Psoas muscle (tissue), 8 donors: ENCODE results near the gene SH3RF2. TPM values are rescaled to one million over a fixed set of nuclear protein-coding genes. Genes with fewer than 3 reads are reported as not detected.
"Not testable (repeated sequence)": the region's sequence is repeated elsewhere in the genome, so short reads cannot be mapped to it uniquely, and the experiment has no call there.

Source experiments
- ATAC-seq, 4 donors: fragments of 200-7000 bp; cut with Tn5 transposase; one replicate each; pipeline ENCODE4 v1.9.1; 2020; ENCODE audit warnings: moderate library complexity in 3 of 4, mild to moderate bottlenecking in 2 of 4
- DNase-seq, 2 donors: peaks; one replicate each; pipeline ENCODE4 v3.0.0-alpha.2; 2020
- H3K27ac ChIP-seq: fragments of 200-600 bp; one replicate; pipeline ENCODE4 v1.8.0; 2022
- H3K27me3 ChIP-seq, 3 donors: fragments of 200-600 bp in 1 of 3; one replicate each; pipeline versions ENCODE4 v1.6.1 to v1.8.0; 2013 to 2022; ENCODE audit warnings: low read length in 2 of 3, mild to moderate bottlenecking in 2 of 3, moderate library complexity in 1 of 3; ENCODE audit not compliant: insufficient read depth in 3 of 3
- H3K36me3 ChIP-seq, 2 donors: fragments of 200-600 bp in 1 of 2; one replicate each; pipeline versions ENCODE4 v1.6.1 to v1.8.0; 2013 to 2022; ENCODE audit warnings: low read depth in 1 of 2, mild to moderate bottlenecking in 1 of 2, moderate library complexity in 1 of 2; ENCODE audit not compliant: insufficient read depth in 1 of 2
- H3K4me1 ChIP-seq: fragments of 200-600 bp; one replicate; pipeline ENCODE4 v1.8.0; 2022
- H3K4me3 ChIP-seq: fragments of 200-600 bp; one replicate; pipeline ENCODE4 v1.8.0; 2022; ENCODE audit warnings: mild to moderate bottlenecking
- H3K9me3 ChIP-seq: fragments of 200-600 bp; one replicate; pipeline ENCODE4 v1.8.0; 2022
- WGBS, 3 donors: extraction: QIAGEN DNeasy Blood & Tissue Kit; methylation state at CpG; one replicate each; pipeline versions ENCODE4 v1.1.6 to v1.1.7; 2013; 5-methylcytosine and 5-hydroxymethylcytosine counted together
- intact Hi-C, 2 donors: fragments of 100-400 bp; cut with DNase I; formaldehyde crosslinking; loops; one replicate each; pipeline versions ENCODE4 v1.11.0 to v1.14.2; 2022
- long read RNA-seq, 2 donors: library from polyadenylated mRNA; unstranded; transcript quantifications; one replicate each; pipeline ENCODE4 v2.0.0, GENCODE V29; 2021
- polyA plus RNA-seq, 3 donors: library from polyadenylated mRNA; stranded (reverse); fragments of 200-250 nt; gene quantifications; one replicate each; pipeline ENCODE4 v1.2.3, GENCODE V29; 2013
- total RNA-seq, 4 donors: library from RNA; stranded (reverse); fragmentation: NEBNext Ultra II Directional in 2 of 4; extraction: Animal tissue kit (Norgen Biotek cat#: 25700) in 2 of 4; gene quantifications; one replicate each; pipeline versions ENCODE4 v1.2.1 to v1.2.4, GENCODE V29; 2021 to 2023
- TF ChIP-seq, protein P1 (sequence below): fragments of 200-600 bp; IDR thresholded peaks from one replicate; pipeline ENCODE4 v1.8.0; 2022; ENCODE audit warnings: antibody characterized with exemption
- donor health status: healthy with polysubstance abuse.
- donor health status: DM: no; HTN: no; CAD: no; lungs with moderate emphysema.
- donor health status: Bipolar disorder and iron deficiency.
- donor health status: healthy.
- donor health status: DM: yes; HTN: yes; CAD: no.
- donor health status: DM: no; HTN: no; CAD: no.
- donor health status: DM: no; HTN: no; CAD: no.
- donor health status: DM: yes; HTN: yes; CAD: no.

SH3RF2 gene, protein sequence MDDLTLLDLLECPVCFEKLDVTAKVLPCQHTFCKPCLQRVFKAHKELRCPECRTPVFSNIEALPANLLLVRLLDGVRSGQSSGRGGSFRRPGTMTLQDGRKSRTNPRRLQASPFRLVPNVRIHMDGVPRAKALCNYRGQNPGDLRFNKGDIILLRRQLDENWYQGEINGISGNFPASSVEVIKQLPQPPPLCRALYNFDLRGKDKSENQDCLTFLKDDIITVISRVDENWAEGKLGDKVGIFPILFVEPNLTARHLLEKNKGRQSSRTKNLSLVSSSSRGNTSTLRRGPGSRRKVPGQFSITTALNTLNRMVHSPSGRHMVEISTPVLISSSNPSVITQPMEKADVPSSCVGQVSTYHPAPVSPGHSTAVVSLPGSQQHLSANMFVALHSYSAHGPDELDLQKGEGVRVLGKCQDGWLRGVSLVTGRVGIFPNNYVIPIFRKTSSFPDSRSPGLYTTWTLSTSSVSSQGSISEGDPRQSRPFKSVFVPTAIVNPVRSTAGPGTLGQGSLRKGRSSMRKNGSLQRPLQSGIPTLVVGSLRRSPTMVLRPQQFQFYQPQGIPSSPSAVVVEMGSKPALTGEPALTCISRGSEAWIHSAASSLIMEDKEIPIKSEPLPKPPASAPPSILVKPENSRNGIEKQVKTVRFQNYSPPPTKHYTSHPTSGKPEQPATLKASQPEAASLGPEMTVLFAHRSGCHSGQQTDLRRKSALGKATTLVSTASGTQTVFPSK
- total RNA-seq (10 to 100 TPM; 23.5 to 64.1 (median 38.2) TPM), polyA plus RNA-seq (10 to 100 TPM in 2 of 3 donors, 1 to 10 TPM in 1; 1.1 to 24.3 (median 14.9) TPM)
- long read RNA-seq, donor 1, partial matches to known transcripts, result 8 of 10 reads
- long read RNA-seq, donor 1, other reads (novel, unspliced or antisense), result 2 of 10 reads
- long read RNA-seq, donor 2, partial matches to known transcripts, result 53 of 79 reads
- long read RNA-seq, donor 2, other reads (novel, unspliced or antisense), result 23 of 79 reads

DNA sequence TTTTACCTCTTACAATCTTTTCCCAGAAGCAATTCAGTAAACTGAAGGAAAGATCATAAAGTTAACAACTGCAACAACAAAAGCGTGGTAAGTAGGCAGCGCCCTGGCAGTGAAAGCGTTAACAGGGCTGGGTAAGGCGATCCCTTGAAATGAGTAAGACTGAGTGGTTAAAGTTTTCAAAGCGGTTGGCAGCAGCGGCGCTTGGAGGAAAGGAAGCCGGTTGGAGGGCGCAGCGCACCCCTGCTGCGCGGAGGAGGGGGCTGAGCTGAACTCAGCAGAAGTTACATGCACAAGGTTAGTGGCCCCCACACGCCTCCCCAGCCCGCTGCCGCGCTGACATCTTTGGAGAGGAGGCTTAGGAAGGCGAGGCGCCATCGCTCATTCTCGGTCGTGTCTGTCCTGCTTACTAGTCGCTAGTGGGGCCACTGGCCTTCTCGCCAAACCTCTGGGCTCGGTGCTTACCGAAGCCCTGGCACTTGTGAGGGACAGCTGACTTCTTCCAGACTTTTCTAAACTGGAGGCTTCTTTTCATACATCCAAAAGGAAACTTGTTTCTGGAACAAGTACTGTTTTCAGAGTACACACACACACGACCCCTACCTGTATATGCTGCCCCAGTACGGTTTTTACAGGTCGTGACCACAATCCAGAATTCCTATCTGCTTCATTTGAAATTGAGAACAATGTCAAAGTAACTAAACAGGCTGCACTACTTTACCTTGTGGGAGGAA, at the start of gene SH3RF2:
Gene SH3RF2, plus strand, starts transcription at position 178 of the 731 bp plus-strand sequence. CDS start 1,351 bp downstream, outside the sequence.
- Histone ChIP-seq H3K36me3 (no peaks in the 10 kb centered on the region), H3K9me3 (no peaks in the 10 kb centered on the region), H3K4me1 (peaks cover 16% of the 10 kb centered on the region), H3K27me3 (no peaks in the 10 kb centered on the region), H3K27ac (peak within 1 kb of the TSS; percentile 68), H3K4me3 (peak within 1 kb of the TSS; percentile 64)
- DNase-seq (peak; percentile 54 to 81), ATAC-seq (peak; percentile 82 to 89 (median 86))
- intact Hi-C loops, result loop anchor here in 1 of 2 donors (10.0 kb wide), 1 partner anchor 108 kb away; no protein-coding TSS in a partner anchor
- 3 to 4% (median 3%) methylated on average over 28 of the region's 28 CpGs for WGBS, 3 donors
- TF ChIP-seq, protein P1, sequence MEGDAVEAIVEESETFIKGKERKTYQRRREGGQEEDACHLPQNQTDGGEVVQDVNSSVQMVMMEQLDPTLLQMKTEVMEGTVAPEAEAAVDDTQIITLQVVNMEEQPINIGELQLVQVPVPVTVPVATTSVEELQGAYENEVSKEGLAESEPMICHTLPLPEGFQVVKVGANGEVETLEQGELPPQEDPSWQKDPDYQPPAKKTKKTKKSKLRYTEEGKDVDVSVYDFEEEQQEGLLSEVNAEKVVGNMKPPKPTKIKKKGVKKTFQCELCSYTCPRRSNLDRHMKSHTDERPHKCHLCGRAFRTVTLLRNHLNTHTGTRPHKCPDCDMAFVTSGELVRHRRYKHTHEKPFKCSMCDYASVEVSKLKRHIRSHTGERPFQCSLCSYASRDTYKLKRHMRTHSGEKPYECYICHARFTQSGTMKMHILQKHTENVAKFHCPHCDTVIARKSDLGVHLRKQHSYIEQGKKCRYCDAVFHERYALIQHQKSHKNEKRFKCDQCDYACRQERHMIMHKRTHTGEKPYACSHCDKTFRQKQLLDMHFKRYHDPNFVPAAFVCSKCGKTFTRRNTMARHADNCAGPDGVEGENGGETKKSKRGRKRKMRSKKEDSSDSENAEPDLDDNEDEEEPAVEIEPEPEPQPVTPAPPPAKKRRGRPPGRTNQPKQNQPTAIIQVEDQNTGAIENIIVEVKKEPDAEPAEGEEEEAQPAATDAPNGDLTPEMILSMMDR, result no peak

DNA sequence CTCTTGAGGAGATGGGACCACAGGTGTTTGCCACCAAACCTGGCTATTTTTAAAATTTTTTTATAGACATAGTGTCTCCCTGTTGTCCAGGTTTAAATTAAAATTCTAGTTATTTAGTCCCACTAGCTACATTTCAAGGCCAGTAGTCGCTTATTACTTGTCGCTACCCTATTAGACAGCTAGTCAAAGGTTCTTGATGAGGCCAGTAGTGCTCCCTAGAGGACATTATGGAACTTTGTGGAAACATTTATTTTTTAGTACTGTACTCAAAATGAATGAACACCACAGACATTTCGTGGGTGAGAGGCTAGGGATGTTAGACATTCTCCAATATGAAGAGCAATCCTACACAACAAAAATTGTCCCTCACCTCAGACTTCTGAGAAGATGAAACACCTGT, 49.2 kb upstream of the SH3RF2 start:
- Histone ChIP-seq H3K4me3 (no peak overlapping the region), H3K27me3 (no peaks in the 10 kb centered on the region), H3K9me3 (peaks cover 4% of the 10 kb centered on the region), H3K36me3 (no peaks in the 10 kb centered on the region), H3K4me1 (no peaks in the 10 kb centered on the region), H3K27ac (no peak overlapping the region)
- TF ChIP-seq, protein P1, result no peak
- WGBS, 3 donors, result 79 to 87% (median 80%) methylated on average over 3 of the region's 3 CpGs
- DNase-seq, result no peak
- intact Hi-C loops, result no loop called here
- ATAC-seq, result no peak

DNA sequence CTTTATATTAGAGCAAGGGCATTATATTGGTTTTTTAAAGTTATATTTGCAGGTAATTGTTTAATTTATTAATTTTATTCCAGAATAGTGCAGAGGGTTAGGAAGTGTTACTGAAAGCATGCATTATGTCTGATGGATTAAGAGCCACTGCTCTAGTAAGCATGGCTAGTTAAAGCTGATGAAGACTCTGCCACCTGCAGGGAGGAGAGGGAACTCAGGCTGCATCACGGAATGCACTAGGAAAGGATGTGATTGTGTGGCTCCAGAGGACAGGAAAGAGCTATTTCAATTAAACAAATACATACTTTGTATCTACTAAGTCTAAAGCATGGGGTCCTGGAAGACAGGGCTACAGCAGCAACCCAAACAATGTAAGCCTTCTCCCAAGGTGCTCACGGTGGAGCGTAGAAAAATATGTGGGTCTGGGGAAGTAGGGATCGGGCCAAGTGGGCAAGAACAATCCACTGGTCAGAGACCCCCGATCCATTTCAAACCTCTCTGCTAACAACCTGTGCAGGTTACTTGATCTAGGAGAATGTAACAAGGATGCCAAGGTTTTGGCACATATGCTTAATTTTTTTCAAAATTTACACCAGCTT, 48.3 kb upstream of the SH3RF2 start:
- Histone ChIP-seq H3K27me3 (no peaks in the 10 kb centered on the region), H3K27ac (no peak overlapping the region), H3K4me3 (no peak overlapping the region), H3K4me1 (no peaks in the 10 kb centered on the region), H3K36me3 (no peaks in the 10 kb centered on the region), H3K9me3 (peaks cover 4% of the 10 kb centered on the region)
- DNase-seq (no peak), ATAC-seq (peak in 1 of 4 donors; percentile 56)
- intact Hi-C loops, result no loop called here
- TF ChIP-seq, protein P1, result peak; percentile 38
- 70 to 75% (median 75%) methylated on average over 5 of the region's 5 CpGs for WGBS, 3 donors

DNA sequence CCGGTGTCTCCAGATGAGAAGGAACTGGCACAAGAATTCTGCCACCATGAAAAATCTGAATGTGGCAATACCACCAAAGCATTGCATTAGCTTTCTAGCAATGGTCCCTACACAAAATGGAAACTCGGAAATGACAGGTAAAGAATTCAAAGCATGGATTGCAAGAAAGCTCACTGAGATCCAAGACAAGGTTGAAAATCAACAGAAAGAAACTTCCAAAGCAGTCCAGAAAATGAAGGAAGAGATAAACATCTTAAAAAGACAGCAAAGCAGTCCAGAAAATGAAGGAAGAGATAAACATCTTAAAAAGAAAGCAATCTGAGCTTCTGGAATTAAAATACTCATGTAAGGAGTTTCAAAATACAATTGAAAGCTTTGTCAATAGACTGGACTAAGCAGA, 46.8 kb upstream of the SH3RF2 start:
- H3K9me3 ChIP-seq, result peaks cover 4% of the 10 kb centered on the region
- H3K27me3 ChIP-seq, result no peaks in the 10 kb centered on the region
- no peak for ATAC-seq
- intact Hi-C loops, result no loop called here
- no peaks in the 10 kb centered on the region for H3K36me3 ChIP-seq
- TF ChIP-seq, protein P1, result no peak
- H3K27ac ChIP-seq, result no peak overlapping the region
- no peaks in the 10 kb centered on the region for H3K4me1 ChIP-seq
- no peak overlapping the region for H3K4me3 ChIP-seq
- no peak for DNase-seq
- 89 to 93% (median 92%) methylated on average over 2 of the region's 2 CpGs for WGBS, 3 donors

DNA sequence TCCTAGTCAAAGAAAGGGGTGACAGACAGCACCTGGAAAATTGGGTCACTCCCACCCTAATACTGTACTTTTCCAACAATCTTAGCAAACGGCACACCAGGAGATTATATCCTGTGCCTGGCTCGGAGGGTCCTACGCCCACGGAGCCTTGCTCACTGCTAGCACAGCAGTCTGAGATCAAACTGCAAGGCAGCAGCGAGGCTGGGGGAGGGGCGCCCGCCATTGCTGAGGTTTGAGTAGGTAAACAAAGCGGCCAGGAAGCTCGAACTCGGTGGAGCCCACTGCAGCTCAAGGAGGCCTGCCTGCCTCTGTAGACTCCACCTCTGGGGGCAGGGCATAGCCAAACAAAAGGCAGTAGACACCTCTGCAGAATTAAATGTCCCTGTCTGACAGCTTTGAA, 45.0 kb upstream of the SH3RF2 start:
- intact Hi-C loops, H3K4me3 ChIP-seq, H3K27me3 ChIP-seq, ATAC-seq, H3K9me3 ChIP-seq, DNase-seq, H3K27ac ChIP-seq, H3K36me3 ChIP-seq, H3K4me1 ChIP-seq: not testable (repeated sequence)
- WGBS, 3 donors, result 85 to 90% (median 89%) methylated on average over 5 to 10 of the region's 10 CpGs
